ENCODE data around the gene CHCHD3. TPM values are rescaled to one million over a fixed set of nuclear protein-coding genes. Genes with fewer than 3 reads are reported as not detected.

CHCHD3 gene
- total and polyA plus RNA-seq, 2 of the 4 experiments (the other 2 are of a cell fraction): 56.9 to 141 TPM

DNA sequence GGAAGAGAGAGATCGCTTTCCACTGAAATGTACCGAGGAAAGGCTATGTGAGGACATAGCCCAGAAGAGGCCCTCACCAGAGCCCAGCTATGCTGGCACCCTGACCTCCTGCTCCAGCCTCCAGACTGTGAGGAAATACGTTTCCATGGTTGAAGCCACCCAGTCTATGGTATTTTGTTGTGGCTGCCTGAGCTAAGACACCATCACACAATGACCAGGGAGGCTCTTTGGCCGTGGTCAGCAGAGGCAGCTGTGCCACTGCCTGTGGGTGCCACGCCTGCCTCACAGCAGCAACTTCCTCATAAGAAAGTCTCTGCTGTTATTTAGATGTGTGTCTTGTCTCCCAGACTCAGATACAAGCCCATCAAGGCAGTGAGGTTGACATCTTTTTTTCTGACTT lies 322.9 kb downstream of the CHCHD3 start:
- no peak overlapping the region for H3K27ac ChIP-seq (ENCODE audit: insufficient read depth, low read length)
- H3K36me3 ChIP-seq (ENCODE audit: control insufficient read depth, insufficient read depth, low read length): no peaks in the 10 kb centered on the region
- H3K14ac ChIP-seq (replicated peaks; ENCODE audit: low read depth, low read length): no peak overlapping the region
- no peak overlapping the region for H3K9ac ChIP-seq (ENCODE audit: low read depth, low read length)
- ChIA-PET POLR2A (ENCODE audit: unreplicated experiment) (no interaction called here), CTCF (no interaction called here)
- no peak overlapping the region for H2AK5ac ChIP-seq (ENCODE audit: low read depth, low read length)
- H4K91ac ChIP-seq (ENCODE audit: insufficient read depth, low read depth, low read length): no peak overlapping the region
- BruUV-seq (replicated peaks): no TSS peak
- dilution Hi-C loops (cut with HindIII; ENCODE audit: low sequenced_read_pairs, unreplicated experiment): no loop called here
- in situ Hi-C loops (cut with MboI; ENCODE audit: low sequenced_read_pairs): no loop called here
- TF ChIP-seq CHD1 (IDR thresholded peaks at IDR 0.05; ENCODE audit: low read depth, low read length) (no peak), BHLHE40 (IDR thresholded peaks at IDR 0.05; ENCODE audit: low read depth, low read length) (no peak), RAD21 (IDR thresholded peaks at IDR 0.05; ENCODE audit: low read length) (no peak), POLR2A (IDR thresholded peaks at IDR 0.05; ENCODE audit: low read depth, low read length) (no peak), CEBPB (IDR thresholded peaks at IDR 0.05; ENCODE audit: low read depth, low read length) (no peak), FOS (IDR thresholded peaks at IDR 0.05; ENCODE audit: low read depth, low read length) (no peak), MAFK (IDR thresholded peaks at IDR 0.05; ENCODE audit: low read depth, low read length) (no peak), MAZ (IDR thresholded peaks at IDR 0.05; ENCODE audit: borderline replicate concordance, low read depth, low read length) (no peak), RCOR1 (IDR thresholded peaks at IDR 0.05; ENCODE audit: insufficient replicate concordance, low read length) (no peak), SMC3 (IDR thresholded peaks at IDR 0.05; ENCODE audit: low read depth, low read length) (no peak), MXI1 (IDR thresholded peaks at IDR 0.05; ENCODE audit: borderline replicate concordance, low read depth, low read length) (no peak), RFX5 (IDR thresholded peaks at IDR 0.05; ENCODE audit: low read depth, low read length) (no peak), NFE2L2 (IDR thresholded peaks at IDR 0.05; ENCODE audit: low read depth, low read length) (no peak)
- TF ChIP-seq, protein P1, sequence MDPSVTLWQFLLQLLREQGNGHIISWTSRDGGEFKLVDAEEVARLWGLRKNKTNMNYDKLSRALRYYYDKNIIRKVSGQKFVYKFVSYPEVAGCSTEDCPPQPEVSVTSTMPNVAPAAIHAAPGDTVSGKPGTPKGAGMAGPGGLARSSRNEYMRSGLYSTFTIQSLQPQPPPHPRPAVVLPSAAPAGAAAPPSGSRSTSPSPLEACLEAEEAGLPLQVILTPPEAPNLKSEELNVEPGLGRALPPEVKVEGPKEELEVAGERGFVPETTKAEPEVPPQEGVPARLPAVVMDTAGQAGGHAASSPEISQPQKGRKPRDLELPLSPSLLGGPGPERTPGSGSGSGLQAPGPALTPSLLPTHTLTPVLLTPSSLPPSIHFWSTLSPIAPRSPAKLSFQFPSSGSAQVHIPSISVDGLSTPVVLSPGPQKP (IDR thresholded peaks at IDR 0.05; ENCODE audit: borderline replicate concordance, low read depth, low read length): no peak
- TF ChIP-seq, protein P2, sequence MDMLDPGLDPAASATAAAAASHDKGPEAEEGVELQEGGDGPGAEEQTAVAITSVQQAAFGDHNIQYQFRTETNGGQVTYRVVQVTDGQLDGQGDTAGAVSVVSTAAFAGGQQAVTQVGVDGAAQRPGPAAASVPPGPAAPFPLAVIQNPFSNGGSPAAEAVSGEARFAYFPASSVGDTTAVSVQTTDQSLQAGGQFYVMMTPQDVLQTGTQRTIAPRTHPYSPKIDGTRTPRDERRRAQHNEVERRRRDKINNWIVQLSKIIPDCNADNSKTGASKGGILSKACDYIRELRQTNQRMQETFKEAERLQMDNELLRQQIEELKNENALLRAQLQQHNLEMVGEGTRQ (IDR thresholded peaks at IDR 0.05; ENCODE audit: low read depth, low read length): no peak
- TF ChIP-seq, protein P3, sequence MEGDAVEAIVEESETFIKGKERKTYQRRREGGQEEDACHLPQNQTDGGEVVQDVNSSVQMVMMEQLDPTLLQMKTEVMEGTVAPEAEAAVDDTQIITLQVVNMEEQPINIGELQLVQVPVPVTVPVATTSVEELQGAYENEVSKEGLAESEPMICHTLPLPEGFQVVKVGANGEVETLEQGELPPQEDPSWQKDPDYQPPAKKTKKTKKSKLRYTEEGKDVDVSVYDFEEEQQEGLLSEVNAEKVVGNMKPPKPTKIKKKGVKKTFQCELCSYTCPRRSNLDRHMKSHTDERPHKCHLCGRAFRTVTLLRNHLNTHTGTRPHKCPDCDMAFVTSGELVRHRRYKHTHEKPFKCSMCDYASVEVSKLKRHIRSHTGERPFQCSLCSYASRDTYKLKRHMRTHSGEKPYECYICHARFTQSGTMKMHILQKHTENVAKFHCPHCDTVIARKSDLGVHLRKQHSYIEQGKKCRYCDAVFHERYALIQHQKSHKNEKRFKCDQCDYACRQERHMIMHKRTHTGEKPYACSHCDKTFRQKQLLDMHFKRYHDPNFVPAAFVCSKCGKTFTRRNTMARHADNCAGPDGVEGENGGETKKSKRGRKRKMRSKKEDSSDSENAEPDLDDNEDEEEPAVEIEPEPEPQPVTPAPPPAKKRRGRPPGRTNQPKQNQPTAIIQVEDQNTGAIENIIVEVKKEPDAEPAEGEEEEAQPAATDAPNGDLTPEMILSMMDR (conservative IDR thresholded peaks at IDR 0.05; ENCODE audit: low read depth, low read length): no peak
- no peak overlapping the region for H2BK20ac ChIP-seq (ENCODE audit: low read depth, low read length)
- H4K20me1 ChIP-seq (ENCODE audit: insufficient read depth, low read length): peaks cover 3% of the 10 kb centered on the region; the same call in 1 of the 2 replicates
- peaks cover 67% of the 10 kb centered on the region for H3K27me3 ChIP-seq (ENCODE audit: control insufficient read depth, insufficient read depth, low read length)
- no peak overlapping the region for H2BK5ac ChIP-seq (ENCODE audit: low read depth, low read length, poor library complexity, severe bottlenecking)
- H2BK15ac ChIP-seq (ENCODE audit: low read depth, low read length): no peak overlapping the region
- no peak overlapping the region for H3K56ac ChIP-seq (ENCODE audit: extremely low read depth, insufficient read depth, low read length)
- no peaks in the 10 kb centered on the region for H3K9me1 ChIP-seq (ENCODE audit: insufficient read depth, low read length)
- ATAC-seq (ENCODE audit: low read depth) (no peak), DNase-seq (no peak)
- H3K18ac ChIP-seq (ENCODE audit: low read depth, low read length): no peak overlapping the region
- H3K4ac ChIP-seq (ENCODE audit: low read depth, low read length): no peak overlapping the region
- H2AK9ac ChIP-seq (replicated peaks; ENCODE audit: low read depth, low read length, poor library complexity): no peak overlapping the region
- H2AFZ ChIP-seq (replicated peaks; ENCODE audit: low read length, poor library complexity): no peak overlapping the region
- WGBS, 2 experiments (ENCODE audit: extremely low coverage in 2 of 2, insufficient read length in 1 of 2): no CpG with 5 or more reads among the region's 5 CpGs
- H4K8ac ChIP-seq (ENCODE audit: low read depth in 2 of 2, low read length in 2 of 2): no peak overlapping the region
- H3K9me3 ChIP-seq (ENCODE audit: control insufficient read depth, insufficient read depth, low read length): peaks cover 10% of the 10 kb centered on the region
- H3K4me1 ChIP-seq (ENCODE audit: control insufficient read depth, insufficient read depth, low read length): no peaks in the 10 kb centered on the region
- no peak overlapping the region for H3K23ac ChIP-seq (ENCODE audit: low read depth, low read length)
- no peak overlapping the region for H3K4me3 ChIP-seq (ENCODE audit: insufficient read depth, low read depth, low read length)
- no peaks in the 10 kb centered on the region for H3K79me1 ChIP-seq (ENCODE audit: low read depth in 1 of 2, low read length in 2 of 2)
- no peak overlapping the region for H4K5ac ChIP-seq (ENCODE audit: low read depth, low read length)
- intact Hi-C loops (cut with micrococcal nuclease): no loop called here
- H2BK120ac ChIP-seq (ENCODE audit: low read depth, low read length): no peak overlapping the region
- H3K4me2 ChIP-seq (ENCODE audit: low read depth, low read length): no peak overlapping the region
